ENCODE measurements around the gene TRUB2.

The TRUB2 gene

GRCh38 chr9:128322404-128323211 is at the start of gene TRUB2, which contains the start of gene COQ4:
TSS of gene TRUB2 (minus strand) at chr9:128322447. CDS start at chr9:128322408, 39 bp downstream.
TSS of gene COQ4 (plus strand) at chr9:128322839. CDS start at chr9:128322859, 20 bp downstream.
- DNase-seq: peak; percentile 98

GRCh38 chr9:128371630-128372117 is 49.4 kb upstream of the TRUB2 start:
- no peak for DNase-seq

GRCh38 chr9:128370752-128371629 is 48.7 kb upstream of the TRUB2 start, which contains the start of gene URM1:
TSS of gene URM1 (plus strand) at chr9:128371374. CDS start at chr9:128371381, 7 bp downstream.
- DNase-seq: peak; percentile 97

- no peak for DNase-seq
Observed at GRCh38 chr9:128370367-128370751, 48.1 kb upstream of the TRUB2 start.

GRCh38 chr9:128369024-128369706 is 46.9 kb upstream of the TRUB2 start:
- no peak for DNase-seq

GRCh38 chr9:128365525-128365924 is 43.3 kb upstream of the TRUB2 start:
- DNase-seq: no peak

GRCh38 chr9:128362774-128363173 is 40.5 kb upstream of the TRUB2 start:
- DNase-seq: no peak

- DNase-seq: peak; percentile 91
Observed at GRCh38 chr9:128361986-128362646, 39.9 kb upstream of the TRUB2 start.

GRCh38 chr9:128361296-128361985 is 39.2 kb upstream of the TRUB2 start:
- peak; percentile 75 for DNase-seq

- DNase-seq: no peak
Observed at GRCh38 chr9:128360826-128361225, 38.6 kb upstream of the TRUB2 start.

GRCh38 chr9:128358861-128359260 is 36.6 kb upstream of the TRUB2 start:
- DNase-seq: no peak

- no peak for DNase-seq
Observed at GRCh38 chr9:128358090-128358489, 35.8 kb upstream of the TRUB2 start.

GRCh38 chr9:128355451-128355850 is 33.2 kb upstream of the TRUB2 start:
- DNase-seq: no peak

- no peak for DNase-seq
Observed at GRCh38 chr9:128349772-128350171, 27.5 kb upstream of the TRUB2 start.

- no peak for DNase-seq
Observed at GRCh38 chr9:128349125-128349524, 26.9 kb upstream of the TRUB2 start.

- no peak for DNase-seq
Observed at GRCh38 chr9:128344931-128345605, 22.8 kb upstream of the TRUB2 start.

GRCh38 chr9:128343855-128344254 is 21.6 kb upstream of the TRUB2 start:
- DNase-seq: no peak

- no peak for DNase-seq
Observed at GRCh38 chr9:128342971-128343680, 20.9 kb upstream of the TRUB2 start.

- DNase-seq: peak; percentile 90
Observed at GRCh38 chr9:128341435-128341849, 19.2 kb upstream of the TRUB2 start.

- peak; percentile 61 for DNase-seq
Observed at GRCh38 chr9:128340691-128341434, 18.6 kb upstream of the TRUB2 start.

All from NCI-H69 (cell line).